Stimulated activated CD8-positive, alpha-beta memory T cell treated with anti-CD3 and anti-CD28 coated beads, Interleukin-4, amount 100 ng/mL, for 1 hour (primary cell): ENCODE measurements around the gene DCN.

Experiments used
- DNase-seq, 2 donors: peaks; one replicate each; pipeline ENCODE4 v3.0.0-alpha.2; 2020; ENCODE audit warnings: low read depth in 2 of 2, low spot score in 1 of 2

The DCN gene

DNA sequence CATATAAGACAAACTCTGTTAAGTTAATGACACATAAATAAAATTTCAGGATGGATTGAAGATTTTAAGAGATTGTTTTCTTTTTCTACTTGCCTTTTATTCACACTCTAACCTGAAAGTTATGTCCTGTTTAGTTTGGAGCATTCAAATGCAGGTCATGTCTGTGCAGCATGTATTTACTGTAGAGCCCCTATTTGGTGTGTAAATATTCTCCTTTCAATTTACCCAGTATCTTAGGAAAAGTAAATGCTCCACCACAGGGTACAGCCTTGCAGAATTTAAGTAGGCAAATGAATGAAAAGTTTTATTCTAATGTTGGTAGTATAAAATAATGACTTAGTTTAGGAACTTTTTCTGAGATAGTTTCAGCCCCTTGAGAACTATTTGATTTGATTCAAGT, 6.2 kb upstream of the DCN start:
- no peak for DNase-seq

DNA sequence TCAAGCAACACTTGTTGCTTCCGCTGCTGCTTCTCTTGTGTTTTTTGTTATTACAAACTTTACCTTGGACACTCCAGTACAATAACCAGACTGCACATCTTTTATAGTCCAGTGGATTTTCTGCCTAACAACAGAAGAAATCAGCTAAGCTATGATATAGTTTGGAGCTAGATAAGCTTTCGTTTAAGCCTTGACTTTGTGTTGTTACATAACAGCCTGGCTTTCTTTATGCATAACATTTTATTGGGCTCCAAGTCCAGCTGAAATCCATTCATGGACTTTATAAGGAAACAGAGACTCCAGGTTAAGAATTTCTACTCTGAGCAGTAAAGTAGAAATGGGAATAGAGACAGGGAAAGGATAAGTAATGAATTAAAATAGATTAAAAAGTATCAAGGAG, 3.5 kb upstream of the DCN start:
- DNase-seq: no peak

DNA sequence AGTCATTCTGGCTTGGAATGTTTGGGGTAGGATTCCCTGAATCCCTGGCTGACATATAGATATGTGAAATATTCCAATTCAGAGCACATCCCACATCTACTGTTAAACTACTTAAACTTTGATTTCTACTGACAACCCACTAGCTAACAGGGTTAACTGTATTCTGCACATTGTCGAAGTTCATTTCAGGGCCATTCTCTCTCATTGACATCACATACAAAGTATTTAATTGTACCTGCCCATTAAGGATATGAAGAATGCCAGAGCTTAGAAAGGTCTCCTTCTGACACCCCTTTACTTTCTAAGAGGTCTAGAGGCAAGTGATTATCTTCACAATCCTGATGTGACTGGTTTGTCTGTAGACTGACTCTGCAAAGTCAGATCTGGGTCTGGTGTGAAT, 2.8 kb upstream of the DCN start:
- DNase-seq: no peak

DNA sequence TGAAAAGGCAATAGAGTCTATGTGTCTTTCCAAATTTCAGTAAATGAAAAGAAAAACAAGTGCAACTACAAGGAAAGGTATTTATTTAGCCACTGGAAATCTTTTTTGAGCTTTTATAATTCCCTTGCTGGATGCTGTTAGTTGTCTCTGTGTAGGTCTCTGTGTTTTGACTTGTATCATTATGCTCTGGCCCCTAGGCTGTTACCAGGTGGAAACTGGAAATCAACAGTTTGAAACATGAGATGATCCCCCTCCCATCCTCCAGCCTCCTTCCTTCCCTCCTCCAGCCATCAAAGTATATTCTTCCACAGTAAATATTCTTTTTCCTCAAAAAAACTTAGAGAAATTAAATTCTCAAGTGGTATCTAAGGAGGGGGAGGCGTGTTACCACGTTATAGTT, 934 bp upstream of the DCN start:
- no peak for DNase-seq

DNA sequence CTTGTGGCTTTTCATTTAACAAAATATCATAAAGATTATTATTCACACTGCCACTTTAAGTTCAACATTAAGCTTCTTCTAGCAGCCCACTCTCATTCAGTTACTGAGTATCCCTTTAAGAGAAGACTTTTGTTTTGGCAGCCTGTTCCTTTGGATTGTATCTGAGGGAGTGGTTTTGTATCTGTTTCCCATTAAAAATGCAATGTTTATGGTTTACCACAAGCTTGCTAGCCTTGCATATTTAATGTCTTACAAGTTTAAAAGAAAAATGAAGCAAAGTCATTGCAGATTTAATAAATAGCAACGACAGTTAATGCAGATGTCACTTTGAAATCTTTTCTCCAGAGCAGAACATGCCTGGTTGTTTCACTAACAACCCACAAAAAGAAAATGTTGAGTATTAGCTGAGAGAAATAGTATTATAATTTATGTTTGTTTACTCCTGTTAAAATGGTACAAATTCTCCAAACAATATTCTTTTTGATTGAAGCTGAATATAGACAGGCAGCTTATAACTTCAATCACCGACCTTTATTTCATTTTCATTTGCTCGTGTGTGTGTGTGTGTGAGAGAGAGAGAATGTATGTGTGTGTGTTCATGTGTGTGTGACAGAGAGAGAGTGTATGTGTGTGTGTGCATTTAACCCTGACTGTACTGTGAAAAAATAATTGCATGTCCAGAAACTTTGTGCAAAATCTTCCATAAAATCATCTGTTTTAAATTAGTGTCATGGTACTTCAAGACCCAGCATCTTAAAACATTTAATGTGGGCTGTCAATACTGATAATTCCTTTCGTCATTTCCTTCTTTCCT, 1.8 kb downstream of the DCN start:
- no peak for DNase-seq

DNA sequence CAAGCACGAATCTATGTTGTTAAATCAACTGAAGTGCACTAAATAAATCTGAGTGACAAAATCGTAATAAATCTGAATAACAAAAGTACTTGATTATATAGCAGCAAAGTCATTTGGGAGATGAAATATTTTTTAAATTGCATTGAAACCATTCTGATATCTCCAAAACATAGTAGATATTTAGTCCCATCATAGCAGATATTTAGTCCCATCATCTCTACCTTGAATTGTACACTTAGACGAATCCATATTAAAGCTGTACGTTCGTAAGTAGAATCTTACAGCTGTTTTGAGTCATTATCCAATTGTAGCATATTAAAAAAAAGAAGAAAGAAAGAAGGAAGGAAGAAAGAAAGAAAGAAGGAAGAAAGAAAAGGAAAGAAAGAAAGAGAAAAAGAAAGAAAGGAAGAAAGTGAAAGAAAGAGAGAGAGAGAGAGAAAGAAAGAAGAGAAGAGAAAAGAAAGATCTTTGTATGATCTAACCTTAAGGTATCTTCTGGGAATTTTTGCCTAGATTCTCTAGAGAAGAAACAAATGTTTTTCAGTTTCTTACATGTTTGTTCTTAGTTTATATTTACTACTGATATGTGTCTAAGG, 2.6 kb downstream of the DCN start:
- DNase-seq: no peak

DNA sequence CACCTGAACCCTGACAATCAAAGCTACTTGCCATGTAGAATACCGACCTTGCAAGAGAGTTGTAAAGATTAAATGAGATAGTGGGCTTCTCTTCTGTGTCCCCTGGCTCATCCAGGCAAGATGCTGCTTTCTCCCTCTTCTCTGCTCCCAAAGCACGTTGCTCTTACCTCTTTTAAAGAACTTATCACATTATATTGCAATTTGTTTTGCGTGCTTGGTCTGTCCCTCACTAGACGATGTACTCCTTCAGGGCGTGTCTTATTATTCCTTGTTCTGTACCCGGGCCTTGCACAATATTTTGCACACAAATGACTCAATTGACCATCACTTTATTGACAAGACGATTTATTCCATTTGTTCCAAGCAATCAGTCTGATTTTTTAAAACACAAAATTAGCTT, 3.3 kb downstream of the DCN start:
- DNase-seq: no peak

DNA sequence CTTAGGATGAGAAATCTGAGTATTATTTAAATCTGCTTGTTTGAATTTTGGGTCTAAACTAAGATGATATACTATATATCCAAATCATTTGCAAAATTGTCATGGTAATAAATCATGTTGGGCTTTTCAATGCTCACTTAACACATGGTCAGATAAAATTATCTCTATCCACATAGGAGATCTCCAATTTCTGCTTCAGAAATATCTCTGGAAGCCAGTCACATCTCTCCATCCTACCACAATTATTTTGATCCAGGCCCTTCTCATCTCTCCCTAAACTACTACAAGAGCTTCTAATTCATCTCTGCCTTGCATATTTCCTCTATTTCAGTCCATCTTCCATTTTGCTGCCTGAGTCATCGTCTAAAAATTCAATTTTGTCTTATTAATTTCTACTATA, 3.8 kb downstream of the DCN start:
- no peak for DNase-seq

DNA sequence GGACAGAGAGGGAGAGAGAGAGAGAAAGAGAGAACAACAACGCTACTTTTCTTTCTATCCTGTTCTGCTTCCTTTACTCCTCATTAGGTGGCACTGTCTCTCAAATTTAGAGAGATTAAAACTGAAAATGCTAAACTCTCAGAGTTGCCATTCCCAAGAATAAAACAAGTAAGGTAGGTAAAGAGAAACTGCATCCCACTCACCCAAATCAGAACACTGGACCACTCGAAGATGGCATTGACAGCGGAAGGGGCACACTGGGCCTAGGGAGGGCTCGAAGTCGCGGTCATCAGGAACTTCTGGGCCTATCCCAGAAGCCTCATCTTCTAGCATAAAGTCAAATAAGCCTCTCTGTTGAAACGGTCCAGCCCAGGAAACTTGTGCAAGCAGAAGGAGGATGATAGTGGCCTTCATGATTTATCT, 4.5 kb downstream of the DCN start:
- DNase-seq: no peak

DNA sequence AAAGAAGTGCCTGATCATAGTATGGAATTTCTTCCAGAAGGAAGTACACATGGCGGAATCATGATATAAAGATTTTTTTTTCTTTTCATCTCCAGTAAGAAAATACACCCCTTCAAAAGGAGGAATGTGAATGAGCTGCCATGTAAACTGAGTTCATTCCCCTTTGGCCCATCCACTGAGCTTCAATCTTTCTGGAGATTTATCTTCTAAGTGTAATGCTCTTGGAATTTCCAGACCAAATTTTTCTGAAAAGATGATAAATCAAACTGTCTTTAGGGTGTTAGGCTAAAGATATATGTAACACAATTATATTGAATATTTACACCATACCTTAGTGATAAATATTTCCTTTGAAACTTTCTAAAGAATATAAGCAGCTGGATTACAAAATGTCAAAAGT, 5.2 kb downstream of the DCN start:
- DNase-seq: no peak

DNA sequence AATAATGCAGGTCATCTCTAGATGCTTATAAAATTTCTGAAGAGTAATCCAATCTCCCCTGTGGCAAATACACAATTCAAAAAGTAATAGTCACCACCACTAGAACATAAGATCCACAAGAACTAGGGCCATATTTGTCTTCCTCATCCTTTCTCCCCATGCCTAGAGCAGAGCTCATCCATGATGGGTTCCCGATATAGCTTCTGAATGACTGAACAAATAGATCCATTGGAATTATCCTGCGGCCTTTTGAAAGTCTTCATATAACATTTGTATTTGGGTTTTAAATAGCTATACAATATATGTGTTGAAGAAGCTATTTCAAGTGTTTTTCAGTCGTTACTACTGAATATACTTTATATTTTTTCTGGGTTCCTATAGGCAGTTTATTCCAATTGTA, 5.7 kb downstream of the DCN start:
- DNase-seq: no peak

DNA sequence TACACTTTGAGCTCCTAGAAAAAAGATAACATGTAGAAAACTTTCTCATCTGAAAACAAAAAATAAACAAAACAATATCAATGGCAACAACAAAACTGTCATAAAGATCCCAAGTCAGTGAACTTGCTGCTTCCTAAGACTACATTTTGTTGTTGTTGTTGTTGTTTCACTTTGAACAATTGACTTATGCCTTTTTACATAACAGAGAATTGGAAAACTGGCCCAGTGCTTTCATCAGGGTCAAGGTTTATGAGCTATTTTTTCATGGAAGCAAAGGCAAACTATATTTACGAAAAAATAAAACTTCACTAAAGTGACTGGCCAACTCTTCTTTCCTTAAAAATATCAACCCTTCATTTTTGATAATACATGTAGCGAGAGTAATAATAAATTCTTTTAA, 6.3 kb downstream of the DCN start:
- DNase-seq: no peak

DNA sequence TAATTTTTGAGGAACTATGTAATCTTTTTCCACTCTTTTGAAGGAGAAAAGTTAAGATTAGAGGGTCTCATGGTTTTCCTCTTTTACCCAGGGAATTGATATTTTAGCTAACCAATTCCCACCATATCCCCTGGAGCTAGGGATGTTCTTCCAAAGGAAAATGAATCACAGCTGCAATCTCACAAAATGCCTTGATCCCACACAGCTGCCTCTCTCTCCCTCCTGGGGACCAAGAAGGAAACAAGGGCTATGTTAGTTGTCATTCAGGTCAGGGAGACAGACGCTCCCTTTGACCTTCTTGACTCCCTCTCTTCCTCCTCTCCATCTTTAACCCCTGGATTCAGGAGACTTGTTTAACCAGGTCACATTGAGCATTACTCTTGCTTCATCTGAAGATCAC, 9.5 kb downstream of the DCN start:
- no peak for DNase-seq

DNA sequence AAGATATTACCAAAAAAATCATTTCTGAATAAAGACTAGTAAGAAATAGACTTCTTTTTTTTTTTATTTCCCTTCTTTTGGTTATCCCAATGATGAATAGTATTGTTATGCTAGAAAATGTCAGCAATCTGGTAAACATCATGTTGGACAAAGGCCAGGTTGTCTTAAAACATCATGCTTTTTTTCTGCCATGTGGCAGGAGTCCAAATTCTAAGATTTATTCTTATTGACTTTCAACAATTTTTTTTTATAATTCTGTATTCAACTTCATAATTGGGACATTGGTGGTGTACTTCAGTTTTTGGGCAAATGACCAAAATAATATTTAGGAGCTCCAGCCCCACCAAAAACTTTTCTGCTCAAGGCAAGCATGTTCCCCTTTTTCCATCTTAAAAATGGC, 10.5 kb downstream of the DCN start:
- DNase-seq: no peak

DNA sequence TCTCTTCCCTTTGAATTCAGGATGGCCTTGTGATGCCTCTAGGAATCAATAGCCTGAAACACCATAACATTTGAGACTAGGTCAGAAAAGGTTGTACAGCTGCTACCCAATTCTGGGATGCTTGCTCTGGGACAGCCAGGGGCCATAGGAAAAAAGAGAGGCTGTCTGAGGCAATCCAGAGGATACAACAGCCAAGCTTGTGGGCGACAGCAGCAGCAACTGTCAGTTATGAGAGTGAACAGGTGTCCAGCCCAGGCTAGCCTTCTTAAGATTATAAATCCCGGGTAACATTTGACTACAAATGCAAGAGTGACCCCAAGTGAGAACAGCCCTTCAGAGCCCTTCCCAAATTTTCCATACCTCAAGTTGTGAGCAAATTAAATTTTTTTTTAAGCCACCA, 11.1 kb downstream of the DCN start:
- no peak for DNase-seq

DNA sequence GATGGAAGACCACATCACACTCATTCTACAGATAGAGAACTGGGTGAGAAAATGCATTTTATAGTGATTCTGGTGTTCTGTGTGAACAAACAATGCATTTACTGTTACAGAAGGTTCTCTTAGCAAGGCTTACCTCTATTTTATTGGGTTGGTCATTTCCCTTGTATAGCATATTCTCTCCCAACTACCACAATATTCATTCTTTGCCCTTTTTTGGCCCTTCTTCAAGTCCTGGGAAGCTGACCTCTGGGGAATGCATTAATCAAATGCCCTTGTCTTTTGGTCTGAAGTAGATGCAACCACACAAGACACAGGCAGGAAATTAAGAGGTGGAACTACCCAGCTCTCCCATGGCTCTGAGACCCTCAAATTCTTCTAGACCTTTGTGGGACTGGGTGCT, 19.5 kb downstream of the DCN start:
- DNase-seq: no peak

DNA sequence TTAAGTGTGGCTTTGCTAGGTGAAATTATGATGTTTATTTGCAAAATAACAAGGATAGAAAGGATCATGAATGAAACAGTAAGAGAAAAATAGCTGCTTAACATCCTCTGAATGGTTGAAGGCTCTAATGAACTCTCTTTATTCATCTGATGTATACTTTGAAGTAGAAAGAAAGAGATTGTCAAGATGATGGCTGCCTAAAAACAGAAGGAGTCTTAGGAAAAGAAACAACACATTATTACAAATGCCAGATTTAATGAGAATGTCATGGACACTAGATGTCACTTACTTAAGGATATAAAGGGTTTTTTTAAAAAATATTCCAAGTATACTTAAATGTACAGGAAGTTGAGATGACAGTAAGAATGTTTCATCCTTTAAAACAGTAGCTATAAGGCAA, 21.6 kb downstream of the DCN start:
- DNase-seq: no peak

DNA sequence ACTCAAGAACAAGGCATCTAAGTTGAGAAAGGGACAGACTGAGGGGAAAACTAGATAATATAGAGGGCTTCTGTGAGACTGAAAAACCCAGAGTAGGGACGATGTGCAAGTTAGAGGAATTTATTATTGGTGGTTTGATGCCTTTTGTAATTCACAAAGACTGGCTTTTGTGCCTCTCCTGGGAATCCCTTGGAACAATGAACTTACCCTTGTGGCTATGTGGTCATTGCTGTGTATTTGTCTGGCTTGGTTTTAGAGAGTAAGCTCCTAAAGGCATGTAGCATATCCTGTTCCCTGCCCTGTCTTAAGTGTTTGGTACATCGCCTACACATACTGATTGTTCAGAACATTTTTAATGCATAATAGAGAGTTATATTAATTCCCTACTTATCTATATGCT, 26.6 kb downstream of the DCN start:
- DNase-seq: no peak

DNA sequence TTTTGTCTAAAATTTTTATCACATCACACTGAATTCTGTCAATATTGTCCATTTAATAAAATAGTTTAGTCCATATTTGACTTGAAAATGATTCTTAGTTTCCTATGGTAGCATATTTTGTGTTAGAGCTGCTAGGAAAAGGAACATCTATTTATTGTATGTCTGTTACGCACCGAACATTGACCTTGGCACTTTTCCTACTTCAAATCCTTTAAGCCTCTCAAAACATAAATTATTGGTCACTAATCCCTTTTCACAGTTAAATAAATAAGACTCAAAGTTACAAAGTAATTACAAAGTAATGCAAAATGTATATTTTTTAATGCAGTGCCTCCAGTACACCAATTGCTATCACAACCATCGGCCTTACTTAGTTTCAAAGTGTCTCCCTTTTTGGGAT, 28.5 kb downstream of the DCN start:
- DNase-seq: no peak

DNA sequence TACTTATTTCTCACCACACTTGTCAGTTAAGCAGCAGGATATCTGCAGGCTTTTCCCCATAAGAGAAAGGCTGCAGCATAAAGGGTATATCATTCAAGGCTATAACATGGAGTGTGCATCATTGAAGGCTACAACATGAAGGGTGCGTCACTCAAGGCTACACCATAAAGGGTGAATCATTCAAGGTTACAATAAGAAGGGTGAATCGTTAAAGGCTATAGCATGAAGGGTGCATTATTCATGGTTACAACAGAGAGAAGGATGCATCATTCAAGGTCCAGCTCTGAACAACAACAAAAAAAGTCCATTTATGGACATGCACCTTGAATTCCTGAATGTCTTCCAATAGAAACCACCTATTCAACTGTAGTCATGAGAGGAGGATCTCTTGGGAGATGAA, 38.6 kb downstream of the DCN start:
- no peak for DNase-seq

DNA sequence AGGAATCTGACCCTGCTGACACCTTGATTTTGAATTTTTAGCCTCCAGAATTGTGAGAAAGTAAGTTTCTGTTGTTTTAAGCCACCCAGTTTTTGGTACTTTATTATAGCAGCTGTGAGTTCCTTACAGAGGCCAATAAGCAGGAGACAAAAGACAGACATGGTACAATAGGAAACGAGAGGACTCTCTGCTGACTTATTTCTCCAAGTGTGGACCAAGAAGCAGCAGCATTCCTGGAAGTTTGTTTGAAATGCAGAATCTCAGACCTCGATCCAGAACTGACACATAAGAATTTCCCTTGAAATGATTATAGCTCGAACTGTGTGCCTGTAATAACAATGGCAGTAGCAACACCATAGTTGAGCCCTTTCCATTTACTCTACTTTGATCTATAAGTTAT, 39.4 kb downstream of the DCN start:
- no peak for DNase-seq

DNA sequence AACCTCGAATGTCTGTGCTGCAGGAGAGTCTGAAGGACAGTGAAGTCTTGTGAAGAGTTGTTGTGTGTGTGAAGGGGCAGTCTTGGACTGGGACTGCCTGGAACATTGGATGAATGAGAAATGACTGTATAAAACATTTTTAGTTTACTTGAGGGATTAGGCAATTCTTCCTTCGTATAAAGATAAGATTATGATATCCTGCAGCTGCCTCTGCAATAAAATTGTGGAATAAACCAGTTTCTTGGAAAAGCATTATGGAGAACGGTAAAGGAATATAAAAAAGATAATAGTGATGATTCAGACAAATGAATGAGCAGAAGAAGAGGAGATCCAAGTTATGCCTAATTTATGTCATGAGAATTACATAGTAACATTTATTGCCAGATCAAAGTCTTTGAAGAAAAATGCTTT, 40.4 kb downstream of the DCN start:
- no peak for DNase-seq
